SKM-1 treated with dmso at 0.1 percent for 144 hours (cell line): Measurements from ENCODE around the gene S100A10.

ENCODE experiments used
- DNase-seq: peaks from one replicate; lab custom pipeline; 2025; ENCODE audit not compliant: unreplicated experiment; lab: John Stamatoyannopoulos, UW

The S100A10 gene

GRCh38 chr1:151988405-151988923, 5.2 kb downstream of the S100A10 start:
- DNase-seq, result no peak

- no peak for DNase-seq
Measured at GRCh38 chr1:151986501-151987190, 7.0 kb downstream of the S100A10 start.

- no peak for DNase-seq
Measured at GRCh38 chr1:151985768-151986167, 7.9 kb downstream of the S100A10 start.

- no peak for DNase-seq
Measured at GRCh38 chr1:151985270-151985669, 8.4 kb downstream of the S100A10 start.

GRCh38 chr1:151984313-151984956, 9.2 kb downstream of the S100A10 start:
- DNase-seq, result peak; percentile 45

GRCh38 chr1:151982300-151983005, 11.2 kb downstream of the S100A10 start:
- DNase-seq, result no peak

GRCh38 chr1:151981178-151981525, 12.5 kb downstream of the S100A10 start:
- DNase-seq, result no peak

- no peak for DNase-seq
Measured at GRCh38 chr1:151980287-151981177, 13.1 kb downstream of the S100A10 start.

- no peak for DNase-seq
Measured at GRCh38 chr1:151978922-151979321, 14.7 kb downstream of the S100A10 start.

GRCh38 chr1:151977662-151978230, 15.9 kb downstream of the S100A10 start:
- no peak for DNase-seq

- no peak for DNase-seq
Measured at GRCh38 chr1:151976858-151977257, 16.8 kb downstream of the S100A10 start.

GRCh38 chr1:151976015-151976343, 17.7 kb downstream of the S100A10 start:
- DNase-seq, result no peak

GRCh38 chr1:151975311-151976014, 18.2 kb downstream of the S100A10 start:
- DNase-seq, result no peak

GRCh38 chr1:151972542-151973248, 21.0 kb downstream of the S100A10 start:
- DNase-seq, result no peak

- no peak for DNase-seq
Measured at GRCh38 chr1:151970626-151971025, 23.0 kb downstream of the S100A10 start.

- DNase-seq, result no peak
Measured at GRCh38 chr1:151970128-151970527, 23.5 kb downstream of the S100A10 start.

GRCh38 chr1:151968791-151969399, 24.8 kb downstream of the S100A10 start:
- no peak for DNase-seq

- DNase-seq, result peak; percentile 72
Measured at GRCh38 chr1:151968058-151968457, 25.6 kb downstream of the S100A10 start.

GRCh38 chr1:151967091-151967490, 26.6 kb downstream of the S100A10 start:
- DNase-seq, result no peak
